ENCODE measurements around the gene GHRH. TPM values are rescaled to one million over a fixed set of nuclear protein-coding genes. Genes with fewer than 3 reads are reported as not detected.

The GHRH gene
- total RNA-seq, 1 experiment from 2014 or later = not detected

DNA sequence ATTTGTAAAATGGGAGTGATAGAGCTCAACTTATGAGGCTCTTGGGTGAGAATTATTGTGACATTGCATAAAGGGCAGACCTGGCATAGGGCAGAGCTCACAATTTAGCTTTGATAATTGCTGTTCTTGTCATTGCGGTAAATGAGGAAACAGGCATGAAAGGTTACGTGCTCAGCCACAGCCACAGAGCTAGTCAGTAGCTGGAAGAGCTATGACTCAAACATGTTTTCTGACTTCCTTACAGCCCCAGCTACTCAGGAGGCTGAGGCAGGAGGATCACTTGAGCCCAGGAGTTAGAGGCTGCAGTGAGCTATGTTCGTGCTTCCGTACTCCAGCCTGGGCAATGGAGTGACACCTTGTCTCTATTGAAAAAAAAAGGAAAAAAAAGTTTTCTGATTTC is 3.5 kb upstream of the GHRH start:
- no peak overlapping the region for H3K4me3 ChIP-seq (ENCODE audit: low read length)
- no peak overlapping the region for H3K4me2 ChIP-seq (ENCODE audit: low read depth, low read length, poor library complexity, severe bottlenecking)
- no peaks in the 10 kb centered on the region for H3K9me2 ChIP-seq (replicated peaks; ENCODE audit: insufficient read depth, low read length)
- no peaks in the 10 kb centered on the region for H3K79me2 ChIP-seq (ENCODE audit: low read length)
- no peak overlapping the region for H2AFZ ChIP-seq (ENCODE audit: low read length)
- H3K9ac ChIP-seq (ENCODE audit: low read length) = no peak overlapping the region
- H3K4me1 ChIP-seq (ENCODE audit: low read length) = peaks cover 28% of the 10 kb centered on the region
- H3K36me3 ChIP-seq (ENCODE audit: insufficient read depth, low read length) = no peaks in the 10 kb centered on the region
- H3K27me3 ChIP-seq (ENCODE audit: low read length) = no peaks in the 10 kb centered on the region
- DNase-seq = no peak
- H4K20me1 ChIP-seq (ENCODE audit: insufficient read depth, low read depth, low read length) = no peaks in the 10 kb centered on the region
- H3K27ac ChIP-seq (ENCODE audit: low read length) = no peak overlapping the region
- no peaks in the 10 kb centered on the region for H3K9me3 ChIP-seq (ENCODE audit: low read length)

GRCh38 chr20:37263686-37264085 is 2.1 kb upstream of the GHRH start:
- no peak overlapping the region for H3K9ac ChIP-seq (ENCODE audit: low read length)
- no peak for DNase-seq
- H3K27me3 ChIP-seq (ENCODE audit: low read length) = no peaks in the 10 kb centered on the region
- no peaks in the 10 kb centered on the region for H4K20me1 ChIP-seq (ENCODE audit: insufficient read depth, low read depth, low read length)
- no peak overlapping the region for H3K4me3 ChIP-seq (ENCODE audit: low read length)
- no peak overlapping the region for H2AFZ ChIP-seq (ENCODE audit: low read length)
- no peaks in the 10 kb centered on the region for H3K9me2 ChIP-seq (replicated peaks; ENCODE audit: insufficient read depth, low read length)
- no peaks in the 10 kb centered on the region for H3K9me3 ChIP-seq (ENCODE audit: low read length)
- no peak overlapping the region for H3K27ac ChIP-seq (ENCODE audit: low read length)
- H3K4me1 ChIP-seq (ENCODE audit: low read length) = peaks cover 17% of the 10 kb centered on the region
- no peaks in the 10 kb centered on the region for H3K79me2 ChIP-seq (ENCODE audit: low read length)
- H3K36me3 ChIP-seq (ENCODE audit: insufficient read depth, low read length) = no peaks in the 10 kb centered on the region
- no peak overlapping the region for H3K4me2 ChIP-seq (ENCODE audit: low read depth, low read length, poor library complexity, severe bottlenecking)

- Histone ChIP-seq H3K27ac (ENCODE audit: low read length) (no peak overlapping the region), H3K4me3 (ENCODE audit: low read length) (no peak overlapping the region), H2AFZ (ENCODE audit: low read length) (no peak overlapping the region), H3K9me2 (replicated peaks; ENCODE audit: insufficient read depth, low read length) (no peaks in the 10 kb centered on the region), H3K27me3 (ENCODE audit: low read length) (no peaks in the 10 kb centered on the region), H3K79me2 (ENCODE audit: low read length) (no peaks in the 10 kb centered on the region), H3K4me2 (ENCODE audit: low read depth, low read length, poor library complexity, severe bottlenecking) (no peak overlapping the region), H3K9ac (ENCODE audit: low read length) (no peak overlapping the region), H3K4me1 (ENCODE audit: low read length) (peaks cover 5% of the 10 kb centered on the region), H3K36me3 (ENCODE audit: insufficient read depth, low read length) (no peaks in the 10 kb centered on the region), H4K20me1 (ENCODE audit: insufficient read depth, low read depth, low read length) (no peaks in the 10 kb centered on the region), H3K9me3 (ENCODE audit: low read length) (no peaks in the 10 kb centered on the region)
- no peak for DNase-seq
These were observed 891 bp upstream of the GHRH start for GRCh38 chr20:37262505-37262904.

GRCh38 chr20:37260923-37261322 is 691 bp downstream of the GHRH start:
- H3K9ac ChIP-seq (ENCODE audit: low read length) = no peak overlapping the region

GRCh38 chr20:37259865-37260264 is 1.7 kb downstream of the GHRH start:
- no peaks in the 10 kb centered on the region for H4K20me1 ChIP-seq (ENCODE audit: insufficient read depth, low read depth, low read length)
- no peaks in the 10 kb centered on the region for H3K36me3 ChIP-seq (ENCODE audit: insufficient read depth, low read length)
- no peak overlapping the region for H2AFZ ChIP-seq (ENCODE audit: low read length)
- no peak for DNase-seq
- H3K79me2 ChIP-seq (ENCODE audit: low read length) = no peaks in the 10 kb centered on the region
- H3K9ac ChIP-seq (ENCODE audit: low read length) = no peak overlapping the region
- H3K9me3 ChIP-seq (ENCODE audit: low read length) = no peaks in the 10 kb centered on the region
- H3K4me1 ChIP-seq (ENCODE audit: low read length) = no peaks in the 10 kb centered on the region
- H3K4me2 ChIP-seq (ENCODE audit: low read depth, low read length, poor library complexity, severe bottlenecking) = no peak overlapping the region
- no peaks in the 10 kb centered on the region for H3K27me3 ChIP-seq (ENCODE audit: low read length)
- no peak overlapping the region for H3K27ac ChIP-seq (ENCODE audit: low read length)
- no peak overlapping the region for H3K4me3 ChIP-seq (ENCODE audit: low read length)
- no peaks in the 10 kb centered on the region for H3K9me2 ChIP-seq (replicated peaks; ENCODE audit: insufficient read depth, low read length)

More at GRCh38 chr20:37260923-37261322, 691 bp downstream of the GHRH start:
- Histone ChIP-seq H3K4me2 (ENCODE audit: low read depth, low read length, poor library complexity, severe bottlenecking) (no peak overlapping the region), H3K4me3 (ENCODE audit: low read length) (no peak overlapping the region), H3K36me3 (ENCODE audit: insufficient read depth, low read length) (no peaks in the 10 kb centered on the region), H2AFZ (ENCODE audit: low read length) (no peak overlapping the region), H3K9me2 (replicated peaks; ENCODE audit: insufficient read depth, low read length) (no peaks in the 10 kb centered on the region), H4K20me1 (ENCODE audit: insufficient read depth, low read depth, low read length) (no peaks in the 10 kb centered on the region), H3K27me3 (ENCODE audit: low read length) (no peaks in the 10 kb centered on the region), H3K27ac (ENCODE audit: low read length) (no peak overlapping the region), H3K4me1 (ENCODE audit: low read length) (no peaks in the 10 kb centered on the region), H3K79me2 (ENCODE audit: low read length) (no peaks in the 10 kb centered on the region), H3K9me3 (ENCODE audit: low read length) (no peaks in the 10 kb centered on the region)
- no peak for DNase-seq

GRCh38 chr20:37259031-37259430 is 2.6 kb downstream of the GHRH start:
- Histone ChIP-seq H3K9me2 (replicated peaks; ENCODE audit: insufficient read depth, low read length) (no peaks in the 10 kb centered on the region), H4K20me1 (ENCODE audit: insufficient read depth, low read depth, low read length) (no peaks in the 10 kb centered on the region), H3K9me3 (ENCODE audit: low read length) (no peaks in the 10 kb centered on the region), H2AFZ (ENCODE audit: low read length) (no peak overlapping the region), H3K4me2 (ENCODE audit: low read depth, low read length, poor library complexity, severe bottlenecking) (no peak overlapping the region), H3K27ac (ENCODE audit: low read length) (no peak overlapping the region), H3K4me3 (ENCODE audit: low read length) (no peak overlapping the region), H3K4me1 (ENCODE audit: low read length) (no peaks in the 10 kb centered on the region), H3K27me3 (ENCODE audit: low read length) (no peaks in the 10 kb centered on the region), H3K36me3 (ENCODE audit: insufficient read depth, low read length) (no peaks in the 10 kb centered on the region), H3K79me2 (ENCODE audit: low read length) (no peaks in the 10 kb centered on the region), H3K9ac (ENCODE audit: low read length) (no peak overlapping the region)
- no peak for DNase-seq

- H3K4me3 ChIP-seq (ENCODE audit: low read length) = no peak overlapping the region
- no peaks in the 10 kb centered on the region for H3K27me3 ChIP-seq (ENCODE audit: low read length)
- H3K27ac ChIP-seq (ENCODE audit: low read length) = no peak overlapping the region
- no peak overlapping the region for H3K4me2 ChIP-seq (ENCODE audit: low read depth, low read length, poor library complexity, severe bottlenecking)
- H3K9me3 ChIP-seq (ENCODE audit: low read length) = no peaks in the 10 kb centered on the region
- no peaks in the 10 kb centered on the region for H3K9me2 ChIP-seq (replicated peaks; ENCODE audit: insufficient read depth, low read length)
- DNase-seq = no peak
- no peaks in the 10 kb centered on the region for H3K79me2 ChIP-seq (ENCODE audit: low read length)
- H2AFZ ChIP-seq (ENCODE audit: low read length) = no peak overlapping the region
- H3K9ac ChIP-seq (ENCODE audit: low read length) = no peak overlapping the region
- H3K4me1 ChIP-seq (ENCODE audit: low read length) = no peaks in the 10 kb centered on the region
- H3K36me3 ChIP-seq (ENCODE audit: insufficient read depth, low read length) = no peaks in the 10 kb centered on the region
- no peaks in the 10 kb centered on the region for H4K20me1 ChIP-seq (ENCODE audit: insufficient read depth, low read depth, low read length)
These were observed 3.6 kb downstream of the GHRH start for GRCh38 chr20:37257988-37258387.

DNA sequence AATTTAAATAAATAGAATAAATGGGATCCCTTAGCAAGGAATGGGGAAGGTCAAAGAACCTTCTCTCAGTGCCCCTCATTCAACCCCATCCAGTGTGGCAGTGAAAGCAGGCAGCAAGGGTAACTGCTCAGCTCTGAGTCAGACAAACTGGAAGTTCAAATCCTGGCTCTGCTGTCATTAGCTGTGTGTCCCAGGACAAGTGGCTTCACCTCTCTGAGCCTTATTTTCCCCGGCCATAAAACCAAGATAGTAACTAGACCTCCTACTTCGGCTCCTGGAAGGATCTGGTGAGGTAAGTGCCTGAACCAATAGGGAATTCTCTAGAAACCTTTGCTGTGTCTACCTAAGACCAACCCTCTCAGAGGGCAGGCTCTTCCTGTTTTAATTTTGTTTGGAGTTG is 4.1 kb downstream of the GHRH start:
- H3K9me2 ChIP-seq (replicated peaks; ENCODE audit: insufficient read depth, low read length) = no peaks in the 10 kb centered on the region
- no peaks in the 10 kb centered on the region for H3K9me3 ChIP-seq (ENCODE audit: low read length)
- no peaks in the 10 kb centered on the region for H3K4me1 ChIP-seq (ENCODE audit: low read length)
- H3K4me2 ChIP-seq (ENCODE audit: low read depth, low read length, poor library complexity, severe bottlenecking) = no peak overlapping the region
- H3K27ac ChIP-seq (ENCODE audit: low read length) = no peak overlapping the region
- no peak overlapping the region for H2AFZ ChIP-seq (ENCODE audit: low read length)
- H4K20me1 ChIP-seq (ENCODE audit: insufficient read depth, low read depth, low read length) = no peaks in the 10 kb centered on the region
- H3K36me3 ChIP-seq (ENCODE audit: insufficient read depth, low read length) = no peaks in the 10 kb centered on the region
- DNase-seq = no peak
- H3K4me3 ChIP-seq (ENCODE audit: low read length) = no peak overlapping the region
- H3K27me3 ChIP-seq (ENCODE audit: low read length) = no peaks in the 10 kb centered on the region
- H3K79me2 ChIP-seq (ENCODE audit: low read length) = no peaks in the 10 kb centered on the region
- H3K9ac ChIP-seq (ENCODE audit: low read length) = no peak overlapping the region

GRCh38 chr20:37256286-37256685 is 5.3 kb downstream of the GHRH start:
- H4K20me1 ChIP-seq (ENCODE audit: insufficient read depth, low read depth, low read length) = no peaks in the 10 kb centered on the region
- H3K9me3 ChIP-seq (ENCODE audit: low read length) = no peaks in the 10 kb centered on the region
- no peaks in the 10 kb centered on the region for H3K27me3 ChIP-seq (ENCODE audit: low read length)
- H3K4me3 ChIP-seq (ENCODE audit: low read length) = no peak overlapping the region
- no peak overlapping the region for H3K4me2 ChIP-seq (ENCODE audit: low read depth, low read length, poor library complexity, severe bottlenecking)
- H3K79me2 ChIP-seq (ENCODE audit: low read length) = no peaks in the 10 kb centered on the region
- H3K9ac ChIP-seq (ENCODE audit: low read length) = no peak overlapping the region
- no peaks in the 10 kb centered on the region for H3K36me3 ChIP-seq (ENCODE audit: insufficient read depth, low read length)
- H3K4me1 ChIP-seq (ENCODE audit: low read length) = no peaks in the 10 kb centered on the region
- H2AFZ ChIP-seq (ENCODE audit: low read length) = no peak overlapping the region
- H3K27ac ChIP-seq (ENCODE audit: low read length) = no peak overlapping the region
- no peak for DNase-seq
- H3K9me2 ChIP-seq (replicated peaks; ENCODE audit: insufficient read depth, low read length) = no peaks in the 10 kb centered on the region
